H9 (cell line): ENCODE data around the gene LIPC. TPM values are rescaled to one million over a fixed set of nuclear protein-coding genes. Genes with fewer than 3 reads are reported as not detected.

Source experiments
- DNase-seq: peaks from one replicate; pipeline ENCODE4 v3.0.0-alpha.2; 2017
- H2AFZ ChIP-seq: one replicate; pipeline ENCODE4 v1.6.1; 2013; ENCODE audit warnings: mild to moderate bottlenecking, low read length, control low read depth, moderate library complexity
- H2AK5ac ChIP-seq: 2 replicates; pipeline ENCODE4 v1.6.1; 2013; ENCODE audit warnings: low read length, control low read depth, mixed read lengths; ENCODE audit not compliant: insufficient read length
- H2BK120ac ChIP-seq: one replicate; pipeline ENCODE4 v1.6.1; 2013; ENCODE audit warnings: low read depth, mild to moderate bottlenecking, low read length, control low read depth, inconsistent platforms; ENCODE audit not compliant: poor library complexity, severe bottlenecking
- H2BK12ac ChIP-seq: 2 replicates; pipeline ENCODE4 v1.6.1; 2013; ENCODE audit warnings: low read length, control low read depth, mixed read lengths, low read depth; ENCODE audit not compliant: insufficient read length
- H2BK15ac ChIP-seq: 2 replicates; pipeline ENCODE4 v1.6.1; 2013; ENCODE audit warnings: low read depth, low read length, control low read depth
- H2BK20ac ChIP-seq: one replicate; pipeline ENCODE4 v1.6.1; 2013; ENCODE audit warnings: low read depth, mild to moderate bottlenecking, low read length, control low read depth, inconsistent platforms; ENCODE audit not compliant: poor library complexity, severe bottlenecking
- H2BK5ac ChIP-seq: 2 replicates; pipeline ENCODE4 v1.6.1; 2013; ENCODE audit warnings: low read length, control low read depth, mixed read lengths; ENCODE audit not compliant: insufficient read length
- H3K14ac ChIP-seq: 2 replicates; pipeline ENCODE4 v1.6.1; 2013; ENCODE audit warnings: low read length, control low read depth; ENCODE audit not compliant: insufficient read depth
- H3K18ac ChIP-seq: 2 replicates; pipeline ENCODE4 v1.6.1; 2013; ENCODE audit warnings: low read depth, mild to moderate bottlenecking, mixed read lengths, low read length, control low read depth; ENCODE audit not compliant: insufficient read length
- H3K23ac ChIP-seq: 2 replicates; pipeline ENCODE4 v1.6.1; 2013; ENCODE audit warnings: low read length, control low read depth, mixed read lengths, low read depth; ENCODE audit not compliant: insufficient read length
- H3K23me2 ChIP-seq: 2 replicates; pipeline ENCODE4 v1.6.1; 2013; ENCODE audit warnings: low read depth, mild to moderate bottlenecking, mixed read lengths, low read length, control low read depth; ENCODE audit not compliant: insufficient read length, poor library complexity, severe bottlenecking
- H3K27ac ChIP-seq: 2 replicates; pipeline ENCODE4 v1.5.1; 2013; ENCODE audit warnings: low read length, control low read depth, mixed read lengths, low read depth; ENCODE audit not compliant: insufficient read length
- H3K27me3 ChIP-seq: 2 replicates; pipeline ENCODE4 v1.6.1; 2013; ENCODE audit warnings: low read length, control low read depth, inconsistent platforms; ENCODE audit not compliant: insufficient read depth
- H3K4ac ChIP-seq: 2 replicates; pipeline ENCODE4 v1.6.1; 2013; ENCODE audit warnings: low read depth, mild to moderate bottlenecking, control low read depth, inconsistent platforms, low read length, moderate library complexity
- H3K4me1 ChIP-seq: 2 replicates; pipeline ENCODE4 v1.6.1; 2013; ENCODE audit warnings: low read length, control low read depth, inconsistent platforms; ENCODE audit not compliant: insufficient read depth
- H3K4me2 ChIP-seq: 2 replicates; pipeline ENCODE4 v1.6.1; 2013; ENCODE audit warnings: low read length, control low read depth, mixed read lengths; ENCODE audit not compliant: insufficient read length, insufficient read depth
- H3K56ac ChIP-seq: 2 replicates; pipeline ENCODE4 v1.6.1; 2013; ENCODE audit warnings: low read depth, mild to moderate bottlenecking, mixed read lengths, low read length, control low read depth; ENCODE audit not compliant: insufficient read length
- H3K79me1 ChIP-seq: 2 replicates; pipeline ENCODE4 v1.6.1; 2013; ENCODE audit warnings: low read depth, mild to moderate bottlenecking, moderate library complexity, low read length, control low read depth, inconsistent platforms; ENCODE audit not compliant: insufficient read depth, poor library complexity, severe bottlenecking
- H3K79me2 ChIP-seq: 2 replicates; pipeline ENCODE4 v1.6.1; 2013; ENCODE audit warnings: low read length, control low read depth, inconsistent platforms; ENCODE audit not compliant: insufficient read depth
- H3K9ac ChIP-seq: 2 replicates; pipeline ENCODE4 v1.6.1; 2013; ENCODE audit warnings: low read length, control low read depth, mixed read lengths; ENCODE audit not compliant: insufficient read length; ENCODE audit errors: extremely low read depth
- H3K9me3 ChIP-seq: one replicate; pipeline ENCODE4 v1.6.1; 2013; ENCODE audit warnings: low read depth, low read length, inconsistent platforms; ENCODE audit not compliant: control insufficient read depth
- H3T11ph ChIP-seq: one replicate; pipeline ENCODE4 v1.6.1; 2013; ENCODE audit warnings: mild to moderate bottlenecking, low read length, control low read depth, inconsistent platforms
- H4K20me1 ChIP-seq: one replicate; pipeline ENCODE4 v1.6.1; 2013; ENCODE audit not compliant: control insufficient read depth, insufficient read length, insufficient read depth
- H4K5ac ChIP-seq: 2 replicates; pipeline ENCODE4 v1.6.1; 2013; ENCODE audit warnings: low read depth, mild to moderate bottlenecking, mixed read lengths, low read length, control low read depth; ENCODE audit not compliant: insufficient read length
- H4K8ac ChIP-seq: replicated peaks from 2 replicates; pipeline ENCODE4 v1.6.1; 2013; ENCODE audit warnings: low read length, control low read depth, mixed read lengths, low read depth; ENCODE audit not compliant: insufficient read length
- H4K91ac ChIP-seq: 2 replicates; pipeline ENCODE4 v1.6.1; 2013; ENCODE audit warnings: low read depth, mild to moderate bottlenecking, moderate library complexity, mixed read lengths, low read length, control low read depth; ENCODE audit not compliant: insufficient read length
- H3K27ac Mint-ChIP-seq, 3 experiments: 2 replicates in 2 of 3; 3 replicates in 1 of 3; pipeline ENCODE4 v1.8.0; 2020 to 2021; ENCODE audit warnings: mixed read lengths in 3 of 3, mild to moderate bottlenecking in 1 of 3, moderate library complexity in 1 of 3
- H3K27me3 Mint-ChIP-seq: 2 replicates; pipeline ENCODE4 v1.8.0; 2021; ENCODE audit warnings: low read depth, mild to moderate bottlenecking, moderate library complexity, mixed read lengths
- H3K36me3 Mint-ChIP-seq, 3 experiments: 2 replicates in 2 of 3; 3 replicates in 1 of 3; pipeline ENCODE4 v1.8.0; 2020 to 2021; ENCODE audit warnings: low read depth in 3 of 3, mixed read lengths in 3 of 3; ENCODE audit not compliant: insufficient read depth in 1 of 3
- H3K4me1 Mint-ChIP-seq, 2 experiments: 2 replicates each; pipeline ENCODE4 v1.8.0; 2020; ENCODE audit warnings: mixed read lengths in 2 of 2
- H3K4me3 Mint-ChIP-seq, 2 experiments: 2 replicates in 1 of 2; 3 replicates in 1 of 2; pipeline ENCODE4 v1.8.0; 2020 to 2021; ENCODE audit warnings: mild to moderate bottlenecking in 2 of 2, mixed read lengths in 2 of 2, moderate library complexity in 1 of 2
- H3K9me3 Mint-ChIP-seq, 2 experiments: 2 replicates in 1 of 2; 3 replicates in 1 of 2; pipeline ENCODE4 v1.8.0; 2020; ENCODE audit warnings: mild to moderate bottlenecking in 2 of 2, mixed read lengths in 2 of 2, moderate library complexity in 1 of 2
- CTCF ChIP-seq: fragments of 200-600 bp; sonication (generic); conservative IDR thresholded peaks from 3 replicates; pipeline ENCODE4 v1.8.0; 2021; ENCODE audit warnings: antibody characterized with exemption, mild to moderate bottlenecking
- WGBS: extraction: QIAGEN DNeasy Blood & Tissue Kit; methylation state at CpG from one replicate; pipeline ENCODE4 v1.1.7; 2013; ENCODE audit warnings: missing lambda C conversion rate, low lambda C conversion rate, mixed read lengths; ENCODE audit not compliant: insufficient read length; ENCODE audit errors: extremely low coverage; 5-methylcytosine and 5-hydroxymethylcytosine counted together
- total RNA-seq: library from RNA; stranded (reverse); gene quantifications from 2 replicates; pipeline ENCODE4 v1.2.1, GENCODE V29; 2021

Gene LIPC
- total RNA-seq, 1 experiment from 2014 or later: not detected

- Histone ChIP-seq H2BK12ac (no peak overlapping the region), H3T11ph (no peak overlapping the region), H3K4me2 (no peak overlapping the region), H4K8ac (no peak overlapping the region), H3K79me2 (no peaks in the 10 kb centered on the region), H2BK120ac (no peak overlapping the region), H3K23me2 (no peaks in the 10 kb centered on the region), H2BK20ac (no peak overlapping the region), H2BK5ac (no peak overlapping the region), H3K4ac (no peak overlapping the region), H3K23ac (no peak overlapping the region), H3K79me1 (no peaks in the 10 kb centered on the region), H3K9me3 (no peaks in the 10 kb centered on the region), H3K4me1 (peaks cover 3% of the 10 kb centered on the region; the same call in 1 of the 2 replicates), H3K27ac (no peak overlapping the region), H3K27me3 (no peaks in the 10 kb centered on the region), H2AFZ (no peak overlapping the region), H3K14ac (no peak overlapping the region), H4K5ac (no peak overlapping the region), H3K18ac (no peak overlapping the region), H4K91ac (no peak overlapping the region), H2AK5ac (no peak overlapping the region), H3K9ac (no peak overlapping the region), H2BK15ac (no peak overlapping the region), H4K20me1 (no peaks in the 10 kb centered on the region), H3K56ac (no peak overlapping the region)
- peaks cover 59 to 60% of the 10 kb centered on the region in 2 experiments for H3K4me1 Mint-ChIP-seq
- peaks cover 7% of the 10 kb centered on the region; the same call in 1 of the 2 replicates for H3K27me3 Mint-ChIP-seq
- WGBS: no CpG with 5 or more reads among the region's 1 CpG
- H3K27ac Mint-ChIP-seq: peak overlapping the region in 1 of 3 experiments; percentile 25; a peak in 1 of 7 replicates
- H3K36me3 Mint-ChIP-seq: no peaks in the 10 kb centered on the region
- TF ChIP-seq CTCF: no peak
- no peak for DNase-seq
- H3K9me3 Mint-ChIP-seq: no peaks in the 10 kb centered on the region; a peak in 1 of 5 replicates
- H3K4me3 Mint-ChIP-seq: peak overlapping the region in 1 of 2 experiments; percentile 33; a peak in 1 of 5 replicates
These were observed 9.1 kb downstream of the LIPC start for GRCh38 chr15:58440922-58441321.
